Measurements from ENCODE around the gene MYL9.

DNA sequence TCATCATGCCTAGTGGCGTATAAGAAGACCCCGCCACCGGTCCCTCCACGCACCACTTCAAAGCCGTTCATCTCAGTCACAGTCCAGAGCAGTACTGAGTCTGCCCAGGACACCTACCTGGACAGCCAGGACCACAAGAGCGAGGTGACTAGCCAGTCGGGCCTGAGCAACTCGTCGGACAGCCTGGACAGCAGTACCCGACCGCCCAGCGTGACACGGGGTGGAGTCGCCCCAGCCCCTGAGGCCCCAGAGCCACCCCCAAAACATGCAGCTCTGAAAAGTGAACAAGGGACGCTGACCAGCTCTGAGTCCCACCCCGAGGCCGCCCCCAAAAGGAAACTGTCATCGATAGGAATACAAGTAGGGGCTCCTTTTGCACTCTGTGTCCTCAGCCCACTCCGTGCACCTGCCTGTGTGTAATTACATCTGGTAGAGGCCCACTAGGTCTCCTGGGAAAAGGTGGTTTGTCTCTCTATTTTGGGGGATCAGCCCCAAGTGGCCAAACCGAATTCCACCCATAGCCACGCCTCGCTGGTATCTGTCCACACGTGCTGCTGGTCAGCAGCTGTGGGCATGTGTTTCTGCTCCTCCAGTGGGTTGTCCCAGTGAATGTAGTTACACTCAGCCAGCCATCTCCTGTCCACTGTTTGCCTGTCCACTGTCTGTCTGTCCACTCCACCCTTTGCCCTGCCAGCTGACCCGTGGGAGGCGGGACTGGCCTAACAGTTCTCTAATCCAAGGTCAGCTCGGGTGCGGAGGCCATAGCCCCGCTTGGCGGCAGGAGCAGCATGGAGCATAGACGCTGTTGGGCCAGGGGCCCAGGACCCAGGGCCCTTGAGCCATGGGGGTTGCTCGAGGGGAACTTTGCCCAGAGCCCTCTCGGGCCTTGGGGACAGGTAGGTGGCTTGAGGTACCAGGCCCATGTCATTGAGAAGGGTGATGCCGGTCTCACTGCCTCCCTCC lies 44.3 kb upstream of the MYL9 start:
- no peak for TF ChIP-seq POLR2A (IDR thresholded peaks at IDR 0.05)
- TF ChIP-seq, protein P1, sequence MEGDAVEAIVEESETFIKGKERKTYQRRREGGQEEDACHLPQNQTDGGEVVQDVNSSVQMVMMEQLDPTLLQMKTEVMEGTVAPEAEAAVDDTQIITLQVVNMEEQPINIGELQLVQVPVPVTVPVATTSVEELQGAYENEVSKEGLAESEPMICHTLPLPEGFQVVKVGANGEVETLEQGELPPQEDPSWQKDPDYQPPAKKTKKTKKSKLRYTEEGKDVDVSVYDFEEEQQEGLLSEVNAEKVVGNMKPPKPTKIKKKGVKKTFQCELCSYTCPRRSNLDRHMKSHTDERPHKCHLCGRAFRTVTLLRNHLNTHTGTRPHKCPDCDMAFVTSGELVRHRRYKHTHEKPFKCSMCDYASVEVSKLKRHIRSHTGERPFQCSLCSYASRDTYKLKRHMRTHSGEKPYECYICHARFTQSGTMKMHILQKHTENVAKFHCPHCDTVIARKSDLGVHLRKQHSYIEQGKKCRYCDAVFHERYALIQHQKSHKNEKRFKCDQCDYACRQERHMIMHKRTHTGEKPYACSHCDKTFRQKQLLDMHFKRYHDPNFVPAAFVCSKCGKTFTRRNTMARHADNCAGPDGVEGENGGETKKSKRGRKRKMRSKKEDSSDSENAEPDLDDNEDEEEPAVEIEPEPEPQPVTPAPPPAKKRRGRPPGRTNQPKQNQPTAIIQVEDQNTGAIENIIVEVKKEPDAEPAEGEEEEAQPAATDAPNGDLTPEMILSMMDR (IDR thresholded peaks at IDR 0.05), result no peak

Measured in vagina (tissue), 2 donors.